HG03460 (cell line): ENCODE results near the gene APRT.

Experiments used
- ATAC-seq: cut with Tn5 transposase; IDR thresholded peaks from one replicate; pipeline ENCODE4 v1.9.1; 2021; ENCODE audit not compliant: unreplicated experiment

Gene APRT

GRCh38 chr16:88842308-88842756 lies 30.6 kb upstream of the APRT start:
- ATAC-seq: no peak

GRCh38 chr16:88841521-88842307 lies 30.0 kb upstream of the APRT start:
- ATAC-seq: no peak

GRCh38 chr16:88840600-88841215 lies 29.0 kb upstream of the APRT start:
- ATAC-seq: no peak

GRCh38 chr16:88839745-88840599 lies 28.2 kb upstream of the APRT start:
- no peak for ATAC-seq

GRCh38 chr16:88839026-88839529 lies 27.4 kb upstream of the APRT start:
- no peak for ATAC-seq

- ATAC-seq: no peak
Observed at GRCh38 chr16:88838566-88838965, 26.8 kb upstream of the APRT start.

GRCh38 chr16:88837806-88838205 lies 26.1 kb upstream of the APRT start:
- ATAC-seq: no peak

- no peak for ATAC-seq
Observed at GRCh38 chr16:88836791-88837190, 25.1 kb upstream of the APRT start.

- no peak for ATAC-seq
Observed at GRCh38 chr16:88835818-88836217, 24.1 kb upstream of the APRT start.

- ATAC-seq: no peak
Observed at GRCh38 chr16:88835383-88835782, 23.7 kb upstream of the APRT start.

- no peak for ATAC-seq
Observed at GRCh38 chr16:88834670-88835069, 22.9 kb upstream of the APRT start.

- no peak for ATAC-seq
Observed at GRCh38 chr16:88833086-88833485, 21.4 kb upstream of the APRT start.

- no peak for ATAC-seq
Observed at GRCh38 chr16:88831838-88832237, 20.1 kb upstream of the APRT start.

- no peak for ATAC-seq
Observed at GRCh38 chr16:88830783-88831182, 19.1 kb upstream of the APRT start.

- ATAC-seq: no peak
Observed at GRCh38 chr16:88830258-88830657, 18.5 kb upstream of the APRT start.

- no peak for ATAC-seq
Observed at GRCh38 chr16:88828711-88829110, 17.0 kb upstream of the APRT start.

- no peak for ATAC-seq
Observed at GRCh38 chr16:88827727-88828126, 16.0 kb upstream of the APRT start.

GRCh38 chr16:88826070-88826840 lies 14.5 kb upstream of the APRT start:
- ATAC-seq: no peak

- ATAC-seq: no peak
Observed at GRCh38 chr16:88825146-88825545, 13.4 kb upstream of the APRT start.

GRCh38 chr16:88824256-88825077 lies 12.7 kb upstream of the APRT start:
- ATAC-seq: no peak
